Daoy (cell line): ENCODE data around the gene CYP2A6. TPM values are rescaled to one million over a fixed set of nuclear protein-coding genes. Genes with fewer than 3 reads are reported as not detected.
A peak's percentile ranks its signal among the peaks of the same experiment; 100 is the strongest.
"Not testable (repeated sequence)": the region's sequence is repeated elsewhere in the genome, so short reads cannot be mapped to it uniquely, and the experiment has no call there.

ENCODE experiments used
- DNase-seq: peaks from one replicate; pipeline ENCODE4 v3.0.0-alpha.2; 2015; ENCODE audit warnings: low read depth
- total RNA-seq: library from RNA; depleted of rRNA; stranded (reverse); fragments of >200 nt; shearing (Covaris generic); gene quantifications from 2 replicates; pipeline ENCODE4 v1.2.3, GENCODE V29; 2014

Gene CYP2A6
- total RNA-seq, 1 experiment from 2014 or later = not detected

- DNase-seq = not testable (repeated sequence)
Measured at GRCh38 chr19:40819479-40820234, 30.6 kb downstream of the CYP2A6 start.

GRCh38 chr19:40818480-40819399 is 31.5 kb downstream of the CYP2A6 start:
- DNase-seq = peak; percentile 62

- no peak for DNase-seq
Measured at GRCh38 chr19:40815223-40815622, 35.0 kb downstream of the CYP2A6 start.

GRCh38 chr19:40813182-40813581 is 37.1 kb downstream of the CYP2A6 start:
- DNase-seq = no peak

DNA sequence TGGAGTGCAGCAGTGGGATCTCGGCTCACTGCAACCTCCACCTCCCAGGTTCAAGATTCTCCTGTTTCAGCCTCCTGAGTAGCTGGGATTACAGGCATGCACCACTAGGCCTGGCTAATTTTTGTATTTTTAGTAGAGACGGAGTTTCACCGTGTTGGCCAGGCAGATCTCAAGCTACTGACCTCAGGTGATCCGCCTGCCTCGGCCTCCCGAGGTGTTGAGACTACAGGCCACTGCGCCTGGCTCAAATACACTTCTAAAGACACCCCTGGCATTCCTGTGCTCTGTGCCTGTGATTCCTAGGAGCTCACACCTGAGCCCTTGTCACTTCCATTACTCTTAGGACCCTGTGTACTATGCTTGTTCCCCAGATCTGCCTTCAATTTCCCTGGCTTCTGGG is 37.7 kb downstream of the CYP2A6 start:
- not testable (repeated sequence) for DNase-seq

GRCh38 chr19:40811478-40812341 is 38.5 kb downstream of the CYP2A6 start:
- no peak for DNase-seq

GRCh38 chr19:40810649-40811408 is 39.4 kb downstream of the CYP2A6 start:
- DNase-seq = peak; percentile 74

GRCh38 chr19:40810160-40810559 is 40.1 kb downstream of the CYP2A6 start:
- DNase-seq = no peak

DNA sequence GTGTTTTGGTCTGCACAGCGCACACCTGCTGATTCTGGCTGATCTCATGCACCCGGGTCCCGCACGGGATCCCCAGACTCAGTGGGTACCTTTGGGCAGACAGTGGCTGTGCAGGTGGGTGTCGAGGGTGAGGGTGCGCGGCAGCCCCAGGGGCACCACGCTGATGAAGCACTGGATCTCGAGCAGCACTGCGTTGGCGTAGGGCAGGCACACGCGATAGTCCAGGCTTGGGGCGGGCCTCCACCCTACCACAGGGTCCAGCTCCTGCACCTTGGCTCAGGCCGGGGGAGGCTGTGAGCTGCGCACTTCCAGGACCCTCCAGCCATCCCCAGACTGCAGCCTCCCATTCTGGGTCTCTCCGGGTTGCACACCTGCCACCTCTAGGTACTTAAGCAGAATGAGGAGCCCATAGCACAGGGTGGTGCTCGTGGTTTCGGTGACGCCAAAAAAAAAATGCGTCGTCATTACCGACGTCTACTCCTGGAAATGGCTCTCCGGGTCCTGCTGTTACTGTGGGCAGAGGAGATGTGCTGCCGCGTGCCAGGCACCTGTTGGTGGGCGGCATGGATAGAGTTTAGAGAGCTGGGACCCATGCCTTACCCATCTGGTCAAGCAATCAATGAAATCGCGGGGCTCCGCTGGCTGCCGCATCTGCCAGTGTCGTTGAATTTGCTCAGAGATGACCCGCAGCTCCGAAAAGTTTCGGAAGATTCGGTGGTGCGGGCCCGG is 40.7 kb downstream of the CYP2A6 start:
- DNase-seq = no peak

DNA sequence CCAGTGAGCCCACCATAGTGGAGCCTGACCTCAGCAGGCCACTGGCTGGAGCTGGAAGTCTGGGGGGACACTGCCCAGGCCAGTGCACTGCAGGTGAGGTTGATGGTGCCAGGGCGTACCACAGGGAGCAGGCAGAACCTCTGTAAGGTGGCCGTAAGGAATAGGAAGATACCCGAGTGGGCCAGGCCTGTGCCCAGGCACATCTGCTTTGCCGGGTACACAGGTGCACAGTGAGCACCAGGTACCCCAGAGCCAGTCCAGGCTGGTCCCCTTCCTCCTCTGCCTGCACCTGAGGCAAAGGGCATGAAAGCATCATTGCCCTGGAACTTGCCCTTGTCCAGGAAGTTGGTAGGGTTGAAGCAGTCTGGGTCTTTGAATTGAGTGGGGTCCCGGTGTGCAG is 41.8 kb downstream of the CYP2A6 start:
- DNase-seq = no peak

- DNase-seq = no peak
Measured at GRCh38 chr19:40808021-40808325, 42.3 kb downstream of the CYP2A6 start.

GRCh38 chr19:40807147-40808020 is 42.9 kb downstream of the CYP2A6 start:
- no peak for DNase-seq

DNA sequence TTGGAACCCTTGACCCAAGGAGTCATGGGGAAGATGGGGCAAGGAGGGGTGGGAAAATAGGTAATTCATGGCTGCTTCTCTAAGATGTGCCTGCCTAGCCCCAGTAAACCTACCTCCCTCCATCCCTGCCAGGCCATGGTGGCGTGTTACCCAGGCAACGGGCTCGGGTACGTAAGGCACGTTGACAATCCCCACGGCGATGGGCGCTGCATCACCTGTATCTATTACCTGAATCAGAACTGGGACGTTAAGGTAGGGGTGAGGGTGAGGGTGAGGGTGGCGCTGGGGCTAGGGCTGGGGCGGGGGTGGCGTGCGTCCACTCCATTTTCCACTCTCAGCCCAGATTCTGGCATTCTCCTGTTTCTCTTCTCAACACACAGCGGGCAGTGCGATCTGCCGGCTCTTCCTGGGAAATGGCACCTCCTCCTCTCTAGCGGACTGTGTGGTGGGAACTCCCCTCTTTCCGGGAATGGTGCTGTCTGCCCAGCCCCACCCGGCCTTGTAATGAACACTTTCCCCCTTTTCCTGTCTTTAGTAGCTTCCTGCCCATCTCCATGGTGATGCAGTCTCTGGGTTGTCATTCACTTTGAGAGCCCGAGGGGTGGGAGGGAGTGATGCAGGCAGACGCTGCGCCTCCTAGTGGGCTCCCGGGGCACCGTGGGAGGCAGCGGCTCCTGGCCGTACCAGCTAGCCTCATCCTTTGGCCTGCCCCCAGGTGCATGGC is 43.7 kb downstream of the CYP2A6 start:
- DNase-seq = peak; percentile 92

DNA sequence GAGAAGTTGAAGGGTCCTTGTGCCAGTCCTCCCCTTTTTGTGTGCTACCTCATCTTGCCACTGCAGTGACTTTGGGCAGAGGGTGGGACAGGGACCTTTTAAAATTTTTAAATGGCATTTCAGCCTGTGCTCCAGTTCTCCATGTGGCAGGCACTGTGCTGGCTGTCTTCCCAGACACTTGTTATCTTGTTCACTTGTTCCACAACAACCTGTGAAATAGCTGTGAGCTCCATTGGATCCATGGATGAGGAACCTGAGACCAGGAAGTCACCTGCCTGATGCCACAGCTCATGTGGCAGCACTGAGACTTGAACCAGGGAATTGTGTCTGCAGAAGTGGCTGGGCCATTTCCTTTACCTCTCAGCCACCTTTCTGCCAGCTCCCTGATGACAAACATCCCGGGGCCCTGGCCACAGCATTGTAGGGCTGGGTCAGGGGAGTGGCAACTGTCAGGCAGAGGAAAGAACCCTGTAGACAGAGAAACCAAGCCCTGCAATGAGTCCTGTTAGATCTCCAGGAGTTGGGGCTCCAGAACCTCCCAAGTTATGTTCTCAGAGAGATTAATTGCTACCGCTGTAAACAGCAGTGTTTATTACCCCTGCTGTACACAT is 44.9 kb downstream of the CYP2A6 start:
- DNase-seq = no peak

DNA sequence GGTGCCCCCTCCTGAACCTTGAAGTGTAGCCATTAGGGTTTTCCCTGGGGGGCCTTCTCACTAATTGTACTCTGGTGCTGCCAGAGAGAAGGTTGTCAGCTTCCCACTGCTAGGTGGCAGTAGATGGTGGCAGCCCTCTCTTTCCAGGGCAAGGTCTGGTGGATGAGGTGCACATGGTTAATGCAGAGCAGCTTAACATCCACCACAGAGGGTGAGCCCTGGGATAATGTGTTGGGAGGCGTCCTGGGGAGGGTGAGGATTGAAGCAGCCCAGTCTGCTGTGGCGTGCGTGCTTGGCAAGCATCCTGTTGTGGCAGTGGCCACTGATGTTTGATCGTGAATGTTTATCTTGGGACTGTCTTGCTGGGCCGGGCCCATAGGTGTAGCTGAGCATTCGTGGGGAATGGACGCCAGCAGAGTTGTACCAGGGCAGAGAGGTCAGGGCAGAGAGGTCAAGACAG is 45.4 kb downstream of the CYP2A6 start:
- DNase-seq = no peak

DNA sequence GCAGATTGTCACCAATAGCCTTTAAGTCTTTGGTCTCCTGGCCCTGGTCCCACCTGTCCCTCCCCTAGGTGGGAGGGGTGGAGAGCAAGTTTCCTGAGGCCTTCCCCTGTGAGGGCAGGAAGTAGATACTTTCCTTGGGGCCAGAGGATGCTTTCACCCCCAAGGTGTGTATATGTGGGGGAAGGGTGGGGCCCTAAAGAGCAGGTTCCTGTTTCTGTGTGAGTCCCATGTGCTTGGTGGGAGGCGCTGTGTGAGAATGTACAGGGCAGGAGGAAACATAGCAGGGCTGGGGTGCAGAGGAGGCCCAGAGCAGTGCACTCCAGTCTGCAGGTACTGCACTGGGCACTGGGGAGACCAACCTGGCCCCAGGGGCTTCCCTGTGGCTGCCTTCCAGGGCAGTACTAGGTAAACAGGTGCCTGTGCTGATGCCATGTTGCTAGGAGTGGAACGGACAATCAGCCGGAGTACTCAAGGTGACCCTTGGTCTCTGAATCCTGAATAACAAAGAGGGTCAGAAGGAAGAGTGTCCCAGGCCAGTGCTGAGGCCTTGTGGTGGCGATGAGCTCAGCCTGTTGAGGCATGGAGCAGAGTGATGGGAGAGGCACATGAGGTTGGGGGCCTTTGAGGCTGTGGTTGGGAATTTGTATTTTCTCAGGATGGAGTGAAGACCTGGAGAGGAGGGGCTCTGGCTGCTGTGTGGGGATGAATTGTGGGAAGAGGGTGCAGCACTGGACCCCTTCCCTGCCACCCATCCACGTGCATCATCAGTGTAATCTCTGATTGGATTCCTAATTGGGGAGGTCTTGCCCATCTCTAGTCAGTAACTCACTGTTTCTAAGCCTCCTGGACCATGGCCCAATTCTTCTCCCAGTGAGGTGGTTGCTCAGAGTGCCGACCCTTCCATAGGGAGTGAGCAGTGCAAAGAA is 46.1 kb downstream of the CYP2A6 start:
- no peak for DNase-seq

- no peak for DNase-seq
Measured at GRCh38 chr19:40803170-40803856, 46.9 kb downstream of the CYP2A6 start.
